Panc1 (cell line): ENCODE data around the gene PPP6R2. TPM values are rescaled to one million over a fixed set of nuclear protein-coding genes. Genes with fewer than 3 reads are reported as not detected.

Source experiments
- ATAC-seq: fragments of 200-7000 bp; cut with Tn5 transposase; 2 replicates; pipeline ENCODE4 v1.9.1; 2020; ENCODE audit warnings: mild to moderate bottlenecking, moderate library complexity
- Bru-seq: library from RNA; stranded (reverse); fragments of 400-500 nt; gene quantifications from one replicate; lab custom pipeline; 2021; lab: Mats Ljungman, UMichigan
- BruChase-seq, 2 experiments: library from RNA; stranded (reverse); fragments of 400-500 nt; gene quantifications; one replicate each; lab custom pipeline; 2021; lab: Mats Ljungman, UMichigan
- BruUV-seq: library from RNA; stranded (reverse); fragments of 400-500 nt; replicated peaks from 2 replicates; lab custom pipeline; 2021; lab: Mats Ljungman, UMichigan
- CTCF ChIA-PET: fragments of 300-600 bp; sonication (Branson Sonifier 250); formaldehyde crosslinking; loops from one replicate; lab custom pipeline; 2022; ENCODE audit warnings: antibody characterized with exemption; lab: Charles Lee
- POLR2A ChIA-PET: fragments of 300-600 bp; sonication (Branson Sonifier 250); formaldehyde crosslinking; loops from one replicate; lab custom pipeline; 2022; ENCODE audit warnings: antibody characterized with exemption; lab: Charles Lee
- DNase-seq: peaks from one replicate; pipeline ENCODE4 v3.0.0-alpha.2; 2010; ENCODE audit warnings: low read depth, low spot score
- H3K27ac ChIP-seq: 2 replicates; pipeline ENCODE4 v1.5.1; 2011; ENCODE audit warnings: mild to moderate bottlenecking, low read length, inconsistent platforms
- H3K27me3 ChIP-seq: fragments of 200-500 bp; sonication (Bioruptor generic); 2 replicates; pipeline ENCODE4 v1.6.0; 2014; ENCODE audit warnings: low read length, inconsistent platforms; ENCODE audit not compliant: control insufficient read depth, insufficient read depth
- H3K36me3 ChIP-seq: fragments of 200-500 bp; sonication (Bioruptor generic); 2 replicates; pipeline ENCODE4 v1.5.1; 2014; ENCODE audit warnings: inconsistent platforms, mild to moderate bottlenecking, low read length, moderate library complexity; ENCODE audit not compliant: control insufficient read depth, insufficient read depth
- H3K4me1 ChIP-seq: 2 replicates; pipeline ENCODE4 v1.5.1; 2011; ENCODE audit warnings: inconsistent platforms, mild to moderate bottlenecking, low read length, moderate library complexity; ENCODE audit not compliant: control insufficient read depth, insufficient read depth
- H3K4me3 ChIP-seq, 2 experiments: 2 replicates each; pipeline ENCODE4 v1.5.1; 2011 to 2012; ENCODE audit warnings: low read depth in 2 of 2, low read length in 2 of 2, mild to moderate bottlenecking in 2 of 2, inconsistent platforms in 1 of 2, moderate library complexity in 1 of 2
- H3K9me3 ChIP-seq: fragments of 200-500 bp; sonication (Bioruptor generic); 2 replicates; pipeline ENCODE4 v1.5.1; 2014; ENCODE audit warnings: low read depth, mild to moderate bottlenecking, inconsistent platforms, low read length, moderate library complexity; ENCODE audit not compliant: control insufficient read depth, insufficient read depth
- POLR2AphosphoS5 ChIP-seq: IDR thresholded peaks from 2 replicates; pipeline ENCODE4 v1.6.1; 2012; ENCODE audit warnings: mild to moderate bottlenecking, low read depth, low read length, moderate library complexity
- SIN3A ChIP-seq: IDR thresholded peaks from 2 replicates; pipeline ENCODE4 v1.6.1; 2012; ENCODE audit warnings: low read depth, mild to moderate bottlenecking, low read length, moderate library complexity, borderline replicate concordance; ENCODE audit not compliant: insufficient read depth
- in situ Hi-C: cut with HindIII; loops from 2 replicates; pipeline ENCODE4 v1.10.0; 2016; ENCODE audit warnings: low sequenced_read_pairs, low pct_unique_long_range_greater_than_20kb
- intact Hi-C: fragments of 100-400 bp; cut with micrococcal nuclease; formaldehyde crosslinking; loops from one replicate; pipeline ENCODE4 v1.10.0; 2022; ENCODE audit not compliant: unreplicated experiment
- long read RNA-seq: library from polyadenylated mRNA; unstranded; transcript quantifications from one replicate; pipeline ENCODE4 v2.0.0, GENCODE V29; 2021; ENCODE audit not compliant: unreplicated experiment
- polyA plus RNA-seq: library from polyadenylated mRNA; unstranded; fragments of >200 nt; gene quantifications from one replicate; pipeline ENCODE4 v1.2.1, GENCODE V29; 2012; ENCODE audit warnings: missing spikeins; ENCODE audit not compliant: insufficient read length
- total RNA-seq: library from RNA; stranded (reverse); gene quantifications from one replicate; pipeline ENCODE4 v1.2.1, GENCODE V29; 2021; ENCODE audit not compliant: unreplicated experiment
- TF ChIP-seq, protein P1 (sequence below), 2 experiments: IDR thresholded peaks; 2 replicates each; pipeline ENCODE4 v1.6.1; 2011 to 2012; ENCODE audit warnings: low read depth in 2 of 2, control low read depth in 1 of 2, low read length in 1 of 2, mild to moderate bottlenecking in 1 of 2, moderate library complexity in 1 of 2; ENCODE audit not compliant: insufficient read depth in 1 of 2

PPP6R2 gene, protein sequence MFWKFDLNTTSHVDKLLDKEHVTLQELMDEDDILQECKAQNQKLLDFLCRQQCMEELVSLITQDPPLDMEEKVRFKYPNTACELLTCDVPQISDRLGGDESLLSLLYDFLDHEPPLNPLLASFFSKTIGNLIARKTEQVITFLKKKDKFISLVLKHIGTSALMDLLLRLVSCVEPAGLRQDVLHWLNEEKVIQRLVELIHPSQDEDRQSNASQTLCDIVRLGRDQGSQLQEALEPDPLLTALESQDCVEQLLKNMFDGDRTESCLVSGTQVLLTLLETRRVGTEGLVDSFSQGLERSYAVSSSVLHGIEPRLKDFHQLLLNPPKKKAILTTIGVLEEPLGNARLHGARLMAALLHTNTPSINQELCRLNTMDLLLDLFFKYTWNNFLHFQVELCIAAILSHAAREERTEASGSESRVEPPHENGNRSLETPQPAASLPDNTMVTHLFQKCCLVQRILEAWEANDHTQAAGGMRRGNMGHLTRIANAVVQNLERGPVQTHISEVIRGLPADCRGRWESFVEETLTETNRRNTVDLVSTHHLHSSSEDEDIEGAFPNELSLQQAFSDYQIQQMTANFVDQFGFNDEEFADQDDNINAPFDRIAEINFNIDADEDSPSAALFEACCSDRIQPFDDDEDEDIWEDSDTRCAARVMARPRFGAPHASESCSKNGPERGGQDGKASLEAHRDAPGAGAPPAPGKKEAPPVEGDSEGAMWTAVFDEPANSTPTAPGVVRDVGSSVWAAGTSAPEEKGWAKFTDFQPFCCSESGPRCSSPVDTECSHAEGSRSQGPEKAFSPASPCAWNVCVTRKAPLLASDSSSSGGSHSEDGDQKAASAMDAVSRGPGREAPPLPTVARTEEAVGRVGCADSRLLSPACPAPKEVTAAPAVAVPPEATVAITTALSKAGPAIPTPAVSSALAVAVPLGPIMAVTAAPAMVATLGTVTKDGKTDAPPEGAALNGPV
- total RNA-seq (52.8 TPM), Bru-seq, nascent RNA (percentile 71 among the genes with signal in this experiment), BruChase-seq, experiment 1, labeled RNA remaining after a 2-hour chase (percentile 72 among the genes with signal in this experiment), BruChase-seq, experiment 2, labeled RNA remaining after a 6-hour chase (percentile 80 among the genes with signal in this experiment)
- polyA plus RNA-seq, result 63.7 TPM
- long read RNA-seq, full-length matches to known transcripts, result 57 of 136 reads
- long read RNA-seq, partial matches to known transcripts, result 36 of 136 reads
- long read RNA-seq, other reads (novel, unspliced or antisense), result 43 of 136 reads

DNA sequence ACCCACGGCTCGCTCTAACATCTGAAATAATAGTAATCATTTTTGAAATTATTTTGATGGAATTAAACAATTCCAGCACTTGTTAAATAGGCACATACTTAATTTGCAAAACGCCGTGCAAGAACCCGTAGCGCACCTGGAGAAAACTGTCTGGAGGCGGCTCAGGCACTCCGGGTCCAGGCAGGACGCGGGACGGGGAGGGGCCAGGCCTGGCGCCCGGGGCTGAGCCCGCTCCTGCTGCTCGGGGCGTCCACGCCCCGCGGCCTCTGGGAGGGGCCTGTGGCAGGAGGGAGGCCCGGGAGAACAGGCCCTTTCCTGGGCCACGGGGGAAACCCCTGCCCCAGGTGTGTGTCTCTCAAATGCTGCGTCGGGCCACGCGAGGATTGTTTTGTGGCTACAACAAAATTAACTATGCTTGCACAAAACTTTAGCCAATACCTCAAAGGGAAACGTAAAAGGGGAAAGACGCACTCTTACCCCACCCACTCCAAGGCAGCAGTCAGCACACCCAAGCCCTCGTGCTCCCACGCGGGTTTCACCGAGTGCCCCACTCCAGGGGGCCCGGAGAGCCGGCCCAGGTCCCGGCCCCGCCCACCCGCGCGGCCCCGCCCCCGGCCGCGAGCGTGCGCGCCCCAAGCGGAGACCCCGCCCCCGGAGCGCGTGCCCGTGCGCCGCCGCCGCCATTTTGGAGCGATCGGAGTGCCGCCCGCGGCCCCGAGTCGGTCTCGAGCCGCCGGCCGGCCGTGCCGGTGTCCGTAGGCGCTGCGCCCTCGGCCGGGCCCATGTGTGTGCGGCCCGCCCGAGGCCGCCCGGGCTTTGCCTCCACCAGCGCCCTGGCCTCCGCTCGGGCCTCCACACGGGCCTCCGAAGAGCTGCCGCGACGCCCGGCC lies at the start of gene PPP6R2:
TSS of gene PPP6R2 (plus strand) at position 677 of the 890 bp plus-strand sequence. CDS start 50,582 bp downstream, outside the sequence.
- in situ Hi-C loops, result no loop called here
- no TSS peak for BruUV-seq
- TF ChIP-seq SIN3A (no peak), POLR2AphosphoS5 (0 out of 2 replicates have a peak, but pooled peaks have one; percentile 38)
- no peak for DNase-seq
- H3K9me3 ChIP-seq, result no peaks in the 10 kb centered on the region
- peak within 1 kb of the TSS; percentile 64 to 70 for H3K4me3 ChIP-seq
- H3K36me3 ChIP-seq, result no peaks in the 10 kb centered on the region; the same call in 1 of the 2 replicates
- H3K4me1 ChIP-seq, result peaks cover 3% of the 10 kb centered on the region; the same call in 1 of the 2 replicates
- intact Hi-C loops, result loop anchor here (5.0 kb wide), 1 partner anchor 71 kb away; the partner anchor contains the start of gene MAPK11
- ChIA-PET CTCF (interaction anchor here (1.4 kb wide), 1 partner anchor 90 kb away, joined by 5 read pairs; no protein-coding TSS in a partner anchor), POLR2A (no interaction called here)
- H3K27ac ChIP-seq, result peak within 1 kb of the TSS; percentile 81
- peak; percentile 91 for ATAC-seq
- H3K27me3 ChIP-seq, result no peaks in the 10 kb centered on the region

DNA sequence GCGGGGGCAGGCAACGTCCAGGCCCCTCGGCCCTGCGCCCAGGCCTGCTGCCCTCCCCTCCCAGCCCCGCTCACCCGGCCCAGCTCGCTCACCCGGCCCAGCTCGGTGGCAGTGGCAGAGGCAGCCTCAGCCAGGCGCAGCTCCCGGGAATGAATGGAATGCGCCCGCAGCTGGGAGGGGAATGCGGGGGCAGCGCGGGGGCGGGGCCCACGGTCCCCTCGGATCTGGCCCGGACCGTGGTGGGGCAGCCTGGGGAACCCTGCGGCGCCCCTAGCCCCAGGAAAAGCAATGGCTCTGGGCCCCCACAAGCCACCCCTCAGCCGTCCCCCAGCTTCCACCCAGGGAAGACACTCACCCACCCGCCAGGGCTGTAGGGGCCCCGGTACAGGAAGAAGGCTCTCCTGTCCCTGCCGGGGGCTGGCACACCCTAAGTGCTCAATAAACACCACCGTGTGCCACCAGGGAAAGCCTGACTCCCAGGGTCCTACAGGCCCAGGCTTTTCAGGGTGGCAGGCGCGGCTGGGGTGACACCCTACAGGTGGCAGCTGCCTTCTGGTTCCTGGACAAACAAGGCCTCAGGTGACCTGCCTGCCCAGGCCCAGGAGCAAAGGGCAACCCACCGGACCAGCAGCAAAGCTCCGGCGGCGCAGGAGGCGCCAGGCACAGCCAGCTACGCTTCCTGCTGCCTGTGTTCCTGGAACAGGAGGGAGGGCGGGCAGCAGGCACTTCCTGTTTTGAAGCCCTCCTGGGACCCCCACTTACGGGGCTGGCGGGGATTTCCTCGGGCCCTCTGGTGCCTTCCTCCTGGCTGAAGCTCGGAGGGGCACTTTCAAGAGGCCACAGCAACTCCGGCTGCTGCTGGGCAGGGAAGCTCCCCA lies 49.4 kb upstream of the PPP6R2 start:
- peak overlapping the region; percentile 87 for H3K27ac ChIP-seq
- TF ChIP-seq SIN3A, result 0 out of 2 replicates have a peak, but pooled peaks have one; percentile 49
- TF ChIP-seq, protein P1, sequence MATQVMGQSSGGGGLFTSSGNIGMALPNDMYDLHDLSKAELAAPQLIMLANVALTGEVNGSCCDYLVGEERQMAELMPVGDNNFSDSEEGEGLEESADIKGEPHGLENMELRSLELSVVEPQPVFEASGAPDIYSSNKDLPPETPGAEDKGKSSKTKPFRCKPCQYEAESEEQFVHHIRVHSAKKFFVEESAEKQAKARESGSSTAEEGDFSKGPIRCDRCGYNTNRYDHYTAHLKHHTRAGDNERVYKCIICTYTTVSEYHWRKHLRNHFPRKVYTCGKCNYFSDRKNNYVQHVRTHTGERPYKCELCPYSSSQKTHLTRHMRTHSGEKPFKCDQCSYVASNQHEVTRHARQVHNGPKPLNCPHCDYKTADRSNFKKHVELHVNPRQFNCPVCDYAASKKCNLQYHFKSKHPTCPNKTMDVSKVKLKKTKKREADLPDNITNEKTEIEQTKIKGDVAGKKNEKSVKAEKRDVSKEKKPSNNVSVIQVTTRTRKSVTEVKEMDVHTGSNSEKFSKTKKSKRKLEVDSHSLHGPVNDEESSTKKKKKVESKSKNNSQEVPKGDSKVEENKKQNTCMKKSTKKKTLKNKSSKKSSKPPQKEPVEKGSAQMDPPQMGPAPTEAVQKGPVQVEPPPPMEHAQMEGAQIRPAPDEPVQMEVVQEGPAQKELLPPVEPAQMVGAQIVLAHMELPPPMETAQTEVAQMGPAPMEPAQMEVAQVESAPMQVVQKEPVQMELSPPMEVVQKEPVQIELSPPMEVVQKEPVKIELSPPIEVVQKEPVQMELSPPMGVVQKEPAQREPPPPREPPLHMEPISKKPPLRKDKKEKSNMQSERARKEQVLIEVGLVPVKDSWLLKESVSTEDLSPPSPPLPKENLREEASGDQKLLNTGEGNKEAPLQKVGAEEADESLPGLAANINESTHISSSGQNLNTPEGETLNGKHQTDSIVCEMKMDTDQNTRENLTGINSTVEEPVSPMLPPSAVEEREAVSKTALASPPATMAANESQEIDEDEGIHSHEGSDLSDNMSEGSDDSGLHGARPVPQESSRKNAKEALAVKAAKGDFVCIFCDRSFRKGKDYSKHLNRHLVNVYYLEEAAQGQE (IDR thresholded peaks at IDR 0.05; ENCODE audit: insufficient read depth in 1 of 2, low read depth in 2 of 2, low read length in 1 of 2), result no peak
- H3K4me1 ChIP-seq, result peaks cover 51% of the 10 kb centered on the region
- H3K4me3 ChIP-seq, result peak overlapping the region; percentile 16; a peak in 3 of 4 replicates
- in situ Hi-C loops (no loop called here), intact Hi-C loops (no loop called here)
- BruUV-seq, result no TSS peak
- ATAC-seq, result peak; percentile 68
- H3K27me3 ChIP-seq, result no peaks in the 10 kb centered on the region
- ChIA-PET CTCF (interaction anchor here (0.6 to 0.8 kb wide), 2 partner anchors 18 to 73 kb away, joined by 4 to 5 read pairs; no protein-coding TSS in a partner anchor), POLR2A (interaction anchor here (0.6 to 1.1 kb wide), 3 partner anchors 11 to 35 kb away, joined by 3 to 7 read pairs (median 5); no protein-coding TSS in a partner anchor)
- no peaks in the 10 kb centered on the region for H3K9me3 ChIP-seq
- H3K36me3 ChIP-seq, result no peaks in the 10 kb centered on the region; the same call in 1 of the 2 replicates
- DNase-seq, result no peak
